Transverse colon (tissue), 4 donors: ENCODE results near the gene TNRC6C. TPM values are rescaled to one million over a fixed set of nuclear protein-coding genes. Genes with fewer than 3 reads are reported as not detected.

Experiments
- DNase-seq: peaks from one replicate; pipeline ENCODE4 v3.0.0-alpha.2; 2019
- H3K27ac ChIP-seq, 4 donors: fragments of 200-600 bp; sonication (generic); 2 replicates each; pipeline ENCODE4 v1.5.1; 2016 to 2018; ENCODE audit warnings: inconsistent platforms in 4 of 4
- H3K27me3 ChIP-seq: fragments of 200-600 bp; sonication (generic); 2 replicates; pipeline ENCODE4 v1.5.1; 2017; ENCODE audit warnings: inconsistent platforms
- H3K36me3 ChIP-seq, 4 donors: fragments of 200-600 bp; sonication (generic); 2 replicates each; pipeline ENCODE4 v1.5.1; 2017 to 2019; ENCODE audit warnings: inconsistent platforms in 4 of 4
- H3K4me1 ChIP-seq, 4 donors: fragments of 200-600 bp; sonication (generic); 2 replicates each; pipeline ENCODE4 v1.5.1; 2017 to 2020; ENCODE audit warnings: inconsistent platforms in 4 of 4
- H3K4me3 ChIP-seq, 4 donors: fragments of 200-600 bp; sonication (generic); 1 replicate in 1 of 4; 2 replicates in 3 of 4; pipeline versions ENCODE4 v1.5.1 to v1.6.1; 2017 to 2019; ENCODE audit warnings: inconsistent platforms in 4 of 4
- H3K9me3 ChIP-seq, 2 donors: fragments of 200-600 bp; sonication (generic); 2 replicates each; pipeline ENCODE4 v1.5.1; 2017 to 2019; ENCODE audit warnings: inconsistent platforms in 2 of 2
- EP300 ChIP-seq: sonication (generic); formaldehyde crosslinking; IDR thresholded peaks from one replicate; pipeline ENCODE4 v1.6.1; 2017; ENCODE audit warnings: antibody characterized with exemption, low read depth
- POLR2A ChIP-seq: fragments of 450-650 bp; IDR thresholded peaks from one replicate; pipeline ENCODE4 v1.6.1; 2016; ENCODE audit warnings: antibody characterized with exemption, mild to moderate bottlenecking, moderate library complexity
- POLR2AphosphoS5 ChIP-seq, 3 donors: sonication (generic); formaldehyde crosslinking; IDR thresholded peaks; one replicate each; pipeline ENCODE4 v1.6.1; 2016; ENCODE audit warnings: antibody characterized with exemption in 3 of 3
- WGBS, 2 donors: methylation state at CpG; one replicate each; pipeline ENCODE4 v1.1.5; 2018; ENCODE audit warnings: low coverage in 1 of 2; 5-methylcytosine and 5-hydroxymethylcytosine counted together
- in situ Hi-C, 4 donors: fragments of 200-750 bp; cut with MboI; loops; one replicate each; pipeline versions ENCODE4 v1.15.0 to v1.15.1; 2017; ENCODE audit warnings: low sequenced_read_pairs in 3 of 4, low pct_ligation_motif_present in 1 of 4, low pct_unique_long_range_greater_than_20kb in 1 of 4
- intact Hi-C: fragments of 100-400 bp; cut with DNase I; formaldehyde crosslinking; loops from one replicate; pipeline ENCODE4 v1.15.1; 2023; ENCODE audit warnings: low total_unique reads
- small RNA-seq, 4 donors: library from RNA; depleted of rRNA; stranded (forward); fragments of <200 nt; gene quantifications; one replicate each; pipeline ENCODE3, GENCODE V24; 2016
- total RNA-seq, 4 donors: library from RNA; depleted of rRNA; stranded (reverse); fragments of >200 nt; gene quantifications; one replicate each; pipeline ENCODE4 v1.1.0, GENCODE V29; 2016
- TF ChIP-seq, protein P1 (sequence below), 5 experiments: fragments of 200-600 bp in 3 of 5; fragments of 450-650 bp in 2 of 5; sonication (generic) in 3 of 5; IDR thresholded peaks; 1 replicate in 2 of 5; 2 replicates in 3 of 5; pipeline ENCODE4 v1.5.1; 2016 to 2017; ENCODE audit warnings: antibody characterized with exemption in 5 of 5, inconsistent platforms in 3 of 5, mild to moderate bottlenecking in 2 of 5, moderate library complexity in 1 of 5

The TNRC6C gene
- total RNA-seq, 4 donors from 2014 or later = 7.5 to 16.9 (median 9.9) TPM

DNA sequence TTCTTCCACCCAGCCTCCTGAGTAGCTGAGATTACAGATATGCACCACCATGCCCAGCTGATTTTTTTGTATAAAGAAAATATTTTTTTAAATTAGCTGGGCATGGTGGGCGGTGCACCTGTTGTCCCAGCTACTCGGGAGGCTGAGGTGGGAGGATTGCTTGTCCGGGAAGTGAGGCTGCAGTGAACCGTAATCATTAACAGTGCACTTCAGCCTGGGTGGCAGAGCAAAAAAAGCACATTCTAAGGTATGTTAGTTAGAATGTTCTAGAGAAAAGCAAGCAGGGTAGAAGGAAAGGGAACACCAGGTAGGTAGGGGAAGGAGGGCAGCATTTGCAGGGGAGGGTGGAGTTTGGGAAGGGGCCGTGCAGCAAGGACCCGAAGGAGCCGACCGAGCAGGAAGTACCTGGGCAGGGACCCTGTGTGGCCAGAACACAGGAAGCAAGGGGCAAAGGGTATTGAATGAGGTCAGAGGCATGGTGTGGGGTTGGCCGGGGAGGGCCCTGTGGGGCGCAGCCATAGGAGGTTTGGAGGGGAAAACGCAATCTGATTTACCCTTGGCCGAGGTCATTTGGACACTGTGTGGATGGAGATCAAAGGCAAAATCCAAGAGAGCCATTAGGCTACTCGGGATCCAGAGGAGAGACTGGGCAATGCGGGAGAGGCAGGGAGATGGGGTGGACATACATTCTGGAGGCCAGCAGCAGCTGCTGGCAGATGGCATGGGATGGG, 189.9 kb downstream of the TNRC6C start:
- in situ Hi-C loops = no loop called here
- Histone ChIP-seq H3K9me3 (no peaks in the 10 kb centered on the region), H3K4me1 (peaks cover 22 to 71% (median 52%) of the 10 kb centered on the region in 4 donors), H3K27ac (peak overlapping the region; percentile 0 to 65 (median 40)), H3K27me3 (no peaks in the 10 kb centered on the region), H3K4me3 (no peak overlapping the region), H3K36me3 (no peaks in the 10 kb centered on the region)
- WGBS, 2 donors = 38 to 54% methylated on average over 12 to 14 of the region's 14 CpGs
- TF ChIP-seq POLR2AphosphoS5 (IDR thresholded peaks at IDR 0.05) (no peak), POLR2A (no peak), EP300 (no peak)
- TF ChIP-seq, protein P1, sequence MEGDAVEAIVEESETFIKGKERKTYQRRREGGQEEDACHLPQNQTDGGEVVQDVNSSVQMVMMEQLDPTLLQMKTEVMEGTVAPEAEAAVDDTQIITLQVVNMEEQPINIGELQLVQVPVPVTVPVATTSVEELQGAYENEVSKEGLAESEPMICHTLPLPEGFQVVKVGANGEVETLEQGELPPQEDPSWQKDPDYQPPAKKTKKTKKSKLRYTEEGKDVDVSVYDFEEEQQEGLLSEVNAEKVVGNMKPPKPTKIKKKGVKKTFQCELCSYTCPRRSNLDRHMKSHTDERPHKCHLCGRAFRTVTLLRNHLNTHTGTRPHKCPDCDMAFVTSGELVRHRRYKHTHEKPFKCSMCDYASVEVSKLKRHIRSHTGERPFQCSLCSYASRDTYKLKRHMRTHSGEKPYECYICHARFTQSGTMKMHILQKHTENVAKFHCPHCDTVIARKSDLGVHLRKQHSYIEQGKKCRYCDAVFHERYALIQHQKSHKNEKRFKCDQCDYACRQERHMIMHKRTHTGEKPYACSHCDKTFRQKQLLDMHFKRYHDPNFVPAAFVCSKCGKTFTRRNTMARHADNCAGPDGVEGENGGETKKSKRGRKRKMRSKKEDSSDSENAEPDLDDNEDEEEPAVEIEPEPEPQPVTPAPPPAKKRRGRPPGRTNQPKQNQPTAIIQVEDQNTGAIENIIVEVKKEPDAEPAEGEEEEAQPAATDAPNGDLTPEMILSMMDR (IDR thresholded peaks at IDR 0.05) = no peak
- intact Hi-C loops = no loop called here
- peak; percentile 10 for DNase-seq

DNA sequence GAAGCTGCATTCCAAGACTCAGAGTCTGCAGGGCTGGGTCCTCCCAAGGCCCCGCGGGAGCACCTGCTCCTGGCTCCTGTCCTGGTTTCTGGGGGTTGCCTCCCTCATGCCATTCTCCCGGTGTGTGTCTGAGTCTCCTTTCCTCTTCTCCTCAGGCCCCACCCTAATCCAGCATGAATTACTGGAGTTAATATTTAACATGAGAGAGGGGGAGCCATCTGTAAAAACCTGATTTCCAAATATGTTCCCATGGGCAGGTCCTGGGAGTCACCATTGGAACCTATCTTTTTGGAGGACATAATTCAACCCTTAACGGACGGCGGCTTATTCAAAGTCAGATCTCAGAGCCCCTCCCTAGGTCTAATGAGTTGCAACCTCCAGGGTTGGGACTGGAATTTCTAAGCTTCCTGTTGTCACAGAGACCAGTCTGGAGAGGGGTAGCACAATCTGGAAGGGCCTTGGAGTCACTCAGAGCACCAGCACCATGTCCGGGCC, 193.1 kb downstream of the TNRC6C start:
- Histone ChIP-seq H3K36me3 (no peaks in the 10 kb centered on the region), H3K27ac (peak overlapping the region; percentile 59 to 85 (median 74)), H3K9me3 (no peaks in the 10 kb centered on the region), H3K27me3 (no peaks in the 10 kb centered on the region), H3K4me3 (no peak overlapping the region), H3K4me1 (peaks cover 0 to 54% (median 30%) of the 10 kb centered on the region in 4 donors)
- 43 to 65% methylated on average over 5 to 7 of the region's 7 CpGs for WGBS, 2 donors
- TF ChIP-seq POLR2A (no peak), POLR2AphosphoS5 (IDR thresholded peaks at IDR 0.05) (no peak), EP300 (no peak)
- TF ChIP-seq, protein P1 (IDR thresholded peaks at IDR 0.05) = no peak
- in situ Hi-C loops (no loop called here), intact Hi-C loops (no loop called here)
- peak; percentile 74 for DNase-seq

- 61 to 64% methylated on average over 8 to 11 of the region's 11 CpGs for WGBS, 2 donors
- no peak for TF ChIP-seq POLR2AphosphoS5 (IDR thresholded peaks at IDR 0.05)
- TF ChIP-seq EP300 = no peak
- TF ChIP-seq, protein P1 (IDR thresholded peaks at IDR 0.05) = no peak
- no peak for TF ChIP-seq POLR2A
- intact Hi-C loops = no loop called here
- DNase-seq = peak; percentile 59
- Histone ChIP-seq H3K27me3 (no peaks in the 10 kb centered on the region), H3K36me3 (no peaks in the 10 kb centered on the region), H3K27ac (peak overlapping the region in 3 of 4 donors; percentile 44 to 60 (median 53)), H3K9me3 (no peaks in the 10 kb centered on the region), H3K4me3 (no peak overlapping the region), H3K4me1 (peaks cover 0 to 35% (median 21%) of the 10 kb centered on the region in 4 donors)
- in situ Hi-C loops = no loop called here
These were observed 196.7 kb downstream of the TNRC6C start for GRCh38 chr17:78154903-78155811.

Small RNAs within 50 kb of the gene (small RNA-seq; reads per million reads assigned to genes)
- gene RNU1-80P = 0.14 to 0.83 (median 0.21) reads per million in 4 donors
- 0 reads per million in 4 donors for gene RNU6-625P

Other genes starting within 250 kb of the TNRC6C start
- 100 to 1,000 TPM in 1 of 4 donors, 10 to 100 TPM in 3; 39.7 to 181 (median 68.0) TPM for gene TMC6, start 170.1 kb downstream of the TNRC6C start, total RNA-seq
- 10 to 100 TPM in 2 of 4 donors, 1 to 10 TPM in 2; 1.2 to 40.8 (median 9.8) TPM for gene TMC8, start 172.1 kb downstream of the TNRC6C start, total RNA-seq
- gene C17orf99, start 187.7 kb downstream of the TNRC6C start, total RNA-seq = not detected
- 100 to 1,000 TPM; 102 to 121 (median 106) TPM for gene SYNGR2, start 209.9 kb downstream of the TNRC6C start, total RNA-seq
- 10 to 100 TPM in 1 of 4 donors, 1 to 10 TPM in 3; 7.4 to 27.9 (median 9.4) TPM for gene TK1, start 228.3 kb downstream of the TNRC6C start, total RNA-seq
- 10 to 100 TPM; 33.7 to 82.4 (median 60.4) TPM for gene AFMID, start 228.7 kb downstream of the TNRC6C start, total RNA-seq